H9 (cell line): ENCODE results near the gene LRCH4. TPM values are rescaled to one million over a fixed set of nuclear protein-coding genes. Genes with fewer than 3 reads are reported as not detected.

Experiments
- DNase-seq: peaks from one replicate; pipeline ENCODE4 v3.0.0-alpha.2; 2017
- H2AFZ ChIP-seq: one replicate; pipeline ENCODE4 v1.6.1; 2013; ENCODE audit warnings: mild to moderate bottlenecking, low read length, control low read depth, moderate library complexity
- H2AK5ac ChIP-seq: 2 replicates; pipeline ENCODE4 v1.6.1; 2013; ENCODE audit warnings: low read length, control low read depth, mixed read lengths; ENCODE audit not compliant: insufficient read length
- H2BK120ac ChIP-seq: one replicate; pipeline ENCODE4 v1.6.1; 2013; ENCODE audit warnings: low read depth, mild to moderate bottlenecking, low read length, control low read depth, inconsistent platforms; ENCODE audit not compliant: poor library complexity, severe bottlenecking
- H2BK12ac ChIP-seq: 2 replicates; pipeline ENCODE4 v1.6.1; 2013; ENCODE audit warnings: low read length, control low read depth, mixed read lengths, low read depth; ENCODE audit not compliant: insufficient read length
- H2BK15ac ChIP-seq: 2 replicates; pipeline ENCODE4 v1.6.1; 2013; ENCODE audit warnings: low read depth, low read length, control low read depth
- H2BK20ac ChIP-seq: one replicate; pipeline ENCODE4 v1.6.1; 2013; ENCODE audit warnings: low read depth, mild to moderate bottlenecking, low read length, control low read depth, inconsistent platforms; ENCODE audit not compliant: poor library complexity, severe bottlenecking
- H2BK5ac ChIP-seq: 2 replicates; pipeline ENCODE4 v1.6.1; 2013; ENCODE audit warnings: low read length, control low read depth, mixed read lengths; ENCODE audit not compliant: insufficient read length
- H3K14ac ChIP-seq: 2 replicates; pipeline ENCODE4 v1.6.1; 2013; ENCODE audit warnings: low read length, control low read depth; ENCODE audit not compliant: insufficient read depth
- H3K18ac ChIP-seq: 2 replicates; pipeline ENCODE4 v1.6.1; 2013; ENCODE audit warnings: low read depth, mild to moderate bottlenecking, mixed read lengths, low read length, control low read depth; ENCODE audit not compliant: insufficient read length
- H3K23ac ChIP-seq: 2 replicates; pipeline ENCODE4 v1.6.1; 2013; ENCODE audit warnings: low read length, control low read depth, mixed read lengths, low read depth; ENCODE audit not compliant: insufficient read length
- H3K23me2 ChIP-seq: 2 replicates; pipeline ENCODE4 v1.6.1; 2013; ENCODE audit warnings: low read depth, mild to moderate bottlenecking, mixed read lengths, low read length, control low read depth; ENCODE audit not compliant: insufficient read length, poor library complexity, severe bottlenecking
- H3K27ac ChIP-seq: 2 replicates; pipeline ENCODE4 v1.5.1; 2013; ENCODE audit warnings: low read length, control low read depth, mixed read lengths, low read depth; ENCODE audit not compliant: insufficient read length
- H3K27me3 ChIP-seq: 2 replicates; pipeline ENCODE4 v1.6.1; 2013; ENCODE audit warnings: low read length, control low read depth, inconsistent platforms; ENCODE audit not compliant: insufficient read depth
- H3K4ac ChIP-seq: 2 replicates; pipeline ENCODE4 v1.6.1; 2013; ENCODE audit warnings: low read depth, mild to moderate bottlenecking, control low read depth, inconsistent platforms, low read length, moderate library complexity
- H3K4me1 ChIP-seq: 2 replicates; pipeline ENCODE4 v1.6.1; 2013; ENCODE audit warnings: low read length, control low read depth, inconsistent platforms; ENCODE audit not compliant: insufficient read depth
- H3K4me2 ChIP-seq: 2 replicates; pipeline ENCODE4 v1.6.1; 2013; ENCODE audit warnings: low read length, control low read depth, mixed read lengths; ENCODE audit not compliant: insufficient read length, insufficient read depth
- H3K56ac ChIP-seq: 2 replicates; pipeline ENCODE4 v1.6.1; 2013; ENCODE audit warnings: low read depth, mild to moderate bottlenecking, mixed read lengths, low read length, control low read depth; ENCODE audit not compliant: insufficient read length
- H3K79me1 ChIP-seq: 2 replicates; pipeline ENCODE4 v1.6.1; 2013; ENCODE audit warnings: low read depth, mild to moderate bottlenecking, moderate library complexity, low read length, control low read depth, inconsistent platforms; ENCODE audit not compliant: insufficient read depth, poor library complexity, severe bottlenecking
- H3K79me2 ChIP-seq: 2 replicates; pipeline ENCODE4 v1.6.1; 2013; ENCODE audit warnings: low read length, control low read depth, inconsistent platforms; ENCODE audit not compliant: insufficient read depth
- H3K9ac ChIP-seq: 2 replicates; pipeline ENCODE4 v1.6.1; 2013; ENCODE audit warnings: low read length, control low read depth, mixed read lengths; ENCODE audit not compliant: insufficient read length; ENCODE audit errors: extremely low read depth
- H3K9me3 ChIP-seq: one replicate; pipeline ENCODE4 v1.6.1; 2013; ENCODE audit warnings: low read depth, low read length, inconsistent platforms; ENCODE audit not compliant: control insufficient read depth
- H3T11ph ChIP-seq: one replicate; pipeline ENCODE4 v1.6.1; 2013; ENCODE audit warnings: mild to moderate bottlenecking, low read length, control low read depth, inconsistent platforms
- H4K20me1 ChIP-seq: one replicate; pipeline ENCODE4 v1.6.1; 2013; ENCODE audit not compliant: control insufficient read depth, insufficient read length, insufficient read depth
- H4K5ac ChIP-seq: 2 replicates; pipeline ENCODE4 v1.6.1; 2013; ENCODE audit warnings: low read depth, mild to moderate bottlenecking, mixed read lengths, low read length, control low read depth; ENCODE audit not compliant: insufficient read length
- H4K8ac ChIP-seq: replicated peaks from 2 replicates; pipeline ENCODE4 v1.6.1; 2013; ENCODE audit warnings: low read length, control low read depth, mixed read lengths, low read depth; ENCODE audit not compliant: insufficient read length
- H4K91ac ChIP-seq: 2 replicates; pipeline ENCODE4 v1.6.1; 2013; ENCODE audit warnings: low read depth, mild to moderate bottlenecking, moderate library complexity, mixed read lengths, low read length, control low read depth; ENCODE audit not compliant: insufficient read length
- H3K27ac Mint-ChIP-seq, 3 experiments: 2 replicates in 2 of 3; 3 replicates in 1 of 3; pipeline ENCODE4 v1.8.0; 2020 to 2021; ENCODE audit warnings: mixed read lengths in 3 of 3, mild to moderate bottlenecking in 1 of 3, moderate library complexity in 1 of 3
- H3K27me3 Mint-ChIP-seq: 2 replicates; pipeline ENCODE4 v1.8.0; 2021; ENCODE audit warnings: low read depth, mild to moderate bottlenecking, moderate library complexity, mixed read lengths
- H3K36me3 Mint-ChIP-seq, 3 experiments: 2 replicates in 2 of 3; 3 replicates in 1 of 3; pipeline ENCODE4 v1.8.0; 2020 to 2021; ENCODE audit warnings: low read depth in 3 of 3, mixed read lengths in 3 of 3; ENCODE audit not compliant: insufficient read depth in 1 of 3
- H3K4me1 Mint-ChIP-seq, 2 experiments: 2 replicates each; pipeline ENCODE4 v1.8.0; 2020; ENCODE audit warnings: mixed read lengths in 2 of 2
- H3K4me3 Mint-ChIP-seq, 2 experiments: 2 replicates in 1 of 2; 3 replicates in 1 of 2; pipeline ENCODE4 v1.8.0; 2020 to 2021; ENCODE audit warnings: mild to moderate bottlenecking in 2 of 2, mixed read lengths in 2 of 2, moderate library complexity in 1 of 2
- H3K9me3 Mint-ChIP-seq, 2 experiments: 2 replicates in 1 of 2; 3 replicates in 1 of 2; pipeline ENCODE4 v1.8.0; 2020; ENCODE audit warnings: mild to moderate bottlenecking in 2 of 2, mixed read lengths in 2 of 2, moderate library complexity in 1 of 2
- WGBS: extraction: QIAGEN DNeasy Blood & Tissue Kit; methylation state at CpG from one replicate; pipeline ENCODE4 v1.1.7; 2013; ENCODE audit warnings: missing lambda C conversion rate, low lambda C conversion rate, mixed read lengths; ENCODE audit not compliant: insufficient read length; ENCODE audit errors: extremely low coverage; 5-methylcytosine and 5-hydroxymethylcytosine counted together
- total RNA-seq: library from RNA; stranded (reverse); gene quantifications from 2 replicates; pipeline ENCODE4 v1.2.1, GENCODE V29; 2021
- TF ChIP-seq, protein P1 (sequence below): fragments of 200-600 bp; sonication (generic); conservative IDR thresholded peaks from 3 replicates; pipeline ENCODE4 v1.8.0; 2021; ENCODE audit warnings: antibody characterized with exemption, mild to moderate bottlenecking

Gene LRCH4
- total RNA-seq, 1 experiment from 2014 or later, result 39.1 TPM

- peaks cover 3% of the 10 kb centered on the region; the same call in 1 of the 2 replicates for H3K27me3 ChIP-seq
- H3K27me3 Mint-ChIP-seq, result peaks cover 44% of the 10 kb centered on the region
- no peak overlapping the region for H4K8ac ChIP-seq
- no peak overlapping the region for H3K27ac Mint-ChIP-seq
- no peak overlapping the region for H3K4ac ChIP-seq
- H3K56ac ChIP-seq, result no peak overlapping the region
- peaks cover 9 to 18% of the 10 kb centered on the region in 2 experiments for H3K4me1 Mint-ChIP-seq
- H3K4me2 ChIP-seq, result peak overlapping the region; percentile 60
- H3K9me3 ChIP-seq, result no peaks in the 10 kb centered on the region
- H4K20me1 ChIP-seq, result no peaks in the 10 kb centered on the region
- H2BK12ac ChIP-seq, result no peak overlapping the region
- no peak overlapping the region for H4K91ac ChIP-seq
- H3K79me1 ChIP-seq, result no peaks in the 10 kb centered on the region
- no peak overlapping the region for H3K23ac ChIP-seq
- no peak overlapping the region for H3T11ph ChIP-seq
- no peak overlapping the region for H3K9ac ChIP-seq
- H3K9me3 Mint-ChIP-seq, result no peaks in the 10 kb centered on the region
- H3K4me1 ChIP-seq, result no peaks in the 10 kb centered on the region
- DNase-seq, result no peak
- H2AFZ ChIP-seq, result no peak overlapping the region
- H3K27ac ChIP-seq, result no peak overlapping the region
- H3K23me2 ChIP-seq, result peaks cover 5% of the 10 kb centered on the region
- H4K5ac ChIP-seq, result no peak overlapping the region
- H2BK120ac ChIP-seq, result no peak overlapping the region
- no peak overlapping the region for H3K18ac ChIP-seq
- H3K36me3 Mint-ChIP-seq, result peaks cover 0 to 4% (median 0%) of the 10 kb centered on the region in 3 experiments; a peak in 1 of 7 replicates
- no peak overlapping the region; the same call in 1 of the 2 replicates for H3K14ac ChIP-seq
- WGBS, result no CpG with 5 or more reads among the region's 21 CpGs
- H2BK5ac ChIP-seq, result no peak overlapping the region
- no peak overlapping the region for H2BK20ac ChIP-seq
- H2BK15ac ChIP-seq, result no peak overlapping the region
- TF ChIP-seq, protein P1, sequence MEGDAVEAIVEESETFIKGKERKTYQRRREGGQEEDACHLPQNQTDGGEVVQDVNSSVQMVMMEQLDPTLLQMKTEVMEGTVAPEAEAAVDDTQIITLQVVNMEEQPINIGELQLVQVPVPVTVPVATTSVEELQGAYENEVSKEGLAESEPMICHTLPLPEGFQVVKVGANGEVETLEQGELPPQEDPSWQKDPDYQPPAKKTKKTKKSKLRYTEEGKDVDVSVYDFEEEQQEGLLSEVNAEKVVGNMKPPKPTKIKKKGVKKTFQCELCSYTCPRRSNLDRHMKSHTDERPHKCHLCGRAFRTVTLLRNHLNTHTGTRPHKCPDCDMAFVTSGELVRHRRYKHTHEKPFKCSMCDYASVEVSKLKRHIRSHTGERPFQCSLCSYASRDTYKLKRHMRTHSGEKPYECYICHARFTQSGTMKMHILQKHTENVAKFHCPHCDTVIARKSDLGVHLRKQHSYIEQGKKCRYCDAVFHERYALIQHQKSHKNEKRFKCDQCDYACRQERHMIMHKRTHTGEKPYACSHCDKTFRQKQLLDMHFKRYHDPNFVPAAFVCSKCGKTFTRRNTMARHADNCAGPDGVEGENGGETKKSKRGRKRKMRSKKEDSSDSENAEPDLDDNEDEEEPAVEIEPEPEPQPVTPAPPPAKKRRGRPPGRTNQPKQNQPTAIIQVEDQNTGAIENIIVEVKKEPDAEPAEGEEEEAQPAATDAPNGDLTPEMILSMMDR, result no peak
- no peaks in the 10 kb centered on the region for H3K79me2 ChIP-seq
- H2AK5ac ChIP-seq, result no peak overlapping the region
- peak overlapping the region in 1 of 2 experiments; percentile 78; a peak in 2 of 5 replicates for H3K4me3 Mint-ChIP-seq
Measured at GRCh38 chr7:100627238-100627549, 41.3 kb upstream of the LRCH4 start.
